ENCODE data around the gene NDOR1. TPM values are rescaled to one million over a fixed set of nuclear protein-coding genes. Genes with fewer than 3 reads are reported as not detected.

NDOR1 gene
- total and polyA plus RNA-seq, 2 experiments from 2014 or later: 8.5 to 12.4 TPM

DNA sequence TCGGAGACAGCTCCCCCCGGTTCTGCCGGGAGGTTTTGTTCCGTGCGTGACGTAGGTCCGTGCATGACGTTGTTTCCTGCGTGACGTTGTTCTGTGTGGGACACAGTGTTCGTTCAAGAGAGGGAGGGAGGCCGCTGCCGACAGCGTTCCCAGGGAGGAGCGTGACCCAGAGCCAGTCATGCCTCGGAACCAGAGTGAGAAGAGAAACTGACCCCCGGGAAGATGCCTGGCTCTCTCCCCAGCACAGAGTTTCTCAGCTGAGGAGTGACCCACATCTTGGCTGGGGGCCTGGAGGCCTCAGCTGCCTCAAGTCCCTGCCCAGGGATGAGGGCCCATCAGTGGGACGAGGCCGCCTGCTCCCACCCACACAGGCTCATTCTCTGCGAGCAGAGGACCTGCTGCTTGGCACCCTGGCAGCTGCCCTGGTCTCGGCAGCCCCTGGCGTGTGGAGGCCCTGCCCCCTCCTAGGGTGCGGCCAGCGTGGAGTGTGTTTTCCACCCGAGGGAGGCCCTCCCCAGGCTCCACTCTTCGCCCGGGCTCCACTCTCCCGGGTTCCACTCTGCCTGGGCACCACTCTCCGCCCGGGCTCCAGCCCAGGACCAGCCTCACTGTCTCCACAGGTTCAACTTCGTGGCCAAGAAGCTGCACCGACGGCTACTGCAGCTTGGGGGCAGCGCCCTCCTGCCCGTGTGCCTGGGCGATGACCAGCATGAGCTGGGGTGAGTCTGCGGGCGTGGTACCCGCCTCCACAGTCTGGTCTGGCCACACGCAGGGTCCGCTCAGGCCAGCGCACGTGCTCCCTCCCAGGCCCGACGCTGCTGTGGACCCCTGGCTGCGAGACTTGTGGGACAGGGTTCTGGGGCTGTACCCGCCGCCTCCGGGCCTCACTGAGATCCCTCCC is 7.9 kb downstream of the NDOR1 start:
- no peaks in the 10 kb centered on the region for H3K36me3 ChIP-seq (ENCODE audit: low read depth)
- 84 to 89% methylated on average over 48 to 49 of the region's 49 CpGs for WGBS, 2 experiments (ENCODE audit: low coverage in 1 of 2, low lambda C conversion rate in 2 of 2, missing lambda C conversion rate in 2 of 2)
- peaks cover 8% of the 10 kb centered on the region; the same call in 1 of the 2 replicates for H3K4me1 ChIP-seq (ENCODE audit: insufficient read depth)
- no peak overlapping the region for H2AFZ ChIP-seq
- peak; percentile 42 for DNase-seq
- no peaks in the 10 kb centered on the region for H4K20me1 ChIP-seq (ENCODE audit: insufficient read depth)
- no peaks in the 10 kb centered on the region for H3F3A ChIP-seq (ENCODE audit: insufficient read depth)
- no peak overlapping the region for H3K4me3 ChIP-seq
- no peak overlapping the region for H3K9ac ChIP-seq
- no peak overlapping the region for H3K4me2 ChIP-seq (ENCODE audit: unreplicated experiment)
- H3K9me2 ChIP-seq (ENCODE audit: insufficient read depth): no peaks in the 10 kb centered on the region
- no peaks in the 10 kb centered on the region for H3K9me3 ChIP-seq (ENCODE audit: low read depth)
- H3K27ac ChIP-seq: no peak overlapping the region
- TF ChIP-seq EZH2 (IDR thresholded peaks at IDR 0.05; ENCODE audit: insufficient read depth, poor library complexity, severe bottlenecking): no peak
- no peak for TF ChIP-seq EZH2phosphoT487 (IDR thresholded peaks at IDR 0.05; ENCODE audit: insufficient read depth, low read depth)
- H3K79me2 ChIP-seq (ENCODE audit: insufficient read depth): no peaks in the 10 kb centered on the region
- in situ Hi-C loops (cut with MboI): loop anchor here (10.0 kb wide), 1 partner anchor 89 kb away; no protein-coding TSS in a partner anchor
- no peaks in the 10 kb centered on the region for H3K27me3 ChIP-seq (replicated peaks; ENCODE audit: insufficient read depth)

GRCh38 chr9:137214620-137215019 is 9.1 kb downstream of the NDOR1 start:
- H3K27me3 ChIP-seq (replicated peaks; ENCODE audit: insufficient read depth): no peaks in the 10 kb centered on the region
- no peaks in the 10 kb centered on the region for H4K20me1 ChIP-seq (ENCODE audit: insufficient read depth)
- 84 to 92% methylated on average over 12 to 19 of the region's 19 CpGs for WGBS, 2 experiments (ENCODE audit: low coverage in 1 of 2, low lambda C conversion rate in 2 of 2, missing lambda C conversion rate in 2 of 2)
- H3K36me3 ChIP-seq (ENCODE audit: low read depth): no peaks in the 10 kb centered on the region
- no peak overlapping the region for H3K9ac ChIP-seq
- no peak overlapping the region for H3K4me2 ChIP-seq (ENCODE audit: unreplicated experiment)
- no peak overlapping the region for H2AFZ ChIP-seq
- no peak overlapping the region for H3K27ac ChIP-seq
- no peaks in the 10 kb centered on the region for H3K9me3 ChIP-seq (ENCODE audit: low read depth)
- TF ChIP-seq EZH2phosphoT487 (IDR thresholded peaks at IDR 0.05; ENCODE audit: insufficient read depth, low read depth) (no peak), EZH2 (IDR thresholded peaks at IDR 0.05; ENCODE audit: insufficient read depth, poor library complexity, severe bottlenecking) (no peak)
- in situ Hi-C loops (cut with MboI): loop anchor here (10.0 kb wide), 1 partner anchor 90 kb away; no protein-coding TSS in a partner anchor
- H3K4me3 ChIP-seq: no peak overlapping the region
- no peak for DNase-seq
- no peaks in the 10 kb centered on the region for H3K79me2 ChIP-seq (ENCODE audit: insufficient read depth)
- H3F3A ChIP-seq (ENCODE audit: insufficient read depth): no peaks in the 10 kb centered on the region
- peaks cover 13% of the 10 kb centered on the region for H3K4me1 ChIP-seq (ENCODE audit: insufficient read depth)
- no peaks in the 10 kb centered on the region for H3K9me2 ChIP-seq (ENCODE audit: insufficient read depth)

DNA sequence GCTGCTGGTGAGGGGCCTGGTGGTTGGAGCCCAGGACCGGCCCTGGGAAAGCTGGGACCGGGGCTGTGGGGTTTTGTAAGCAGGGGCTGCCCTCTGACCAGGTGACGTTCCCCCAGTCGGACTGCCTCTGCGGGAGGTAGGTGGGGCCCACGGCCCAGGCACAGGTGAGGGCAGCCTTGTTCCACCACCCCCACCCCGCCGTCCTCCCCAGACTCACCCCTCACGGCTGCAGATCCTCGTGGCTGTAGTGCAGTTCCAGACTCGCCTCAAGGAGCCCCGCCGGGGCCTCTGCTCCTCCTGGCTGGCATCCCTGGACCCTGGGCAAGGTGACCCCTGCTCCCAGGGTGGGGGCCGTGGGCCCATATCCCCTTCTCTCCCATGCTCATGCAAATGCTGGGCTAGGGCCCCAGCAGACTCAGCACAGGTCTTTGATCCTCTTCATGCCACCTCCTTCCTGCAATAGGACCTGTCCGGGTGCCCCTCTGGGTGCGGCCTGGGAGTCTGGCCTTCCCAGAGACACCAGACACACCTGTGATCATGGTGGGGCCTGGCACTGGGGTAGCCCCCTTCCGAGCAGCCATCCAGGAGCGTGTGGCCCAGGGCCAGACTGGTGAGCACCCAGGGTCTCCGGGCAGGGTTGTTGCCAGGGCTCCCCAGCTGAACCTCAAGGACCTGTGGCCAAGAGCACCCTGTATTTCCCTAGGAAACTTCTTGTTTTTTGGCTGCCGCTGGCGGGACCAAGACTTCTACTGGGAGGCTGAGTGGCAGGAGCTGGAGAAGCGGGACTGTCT is 9.9 kb downstream of the NDOR1 start:
- no peak for DNase-seq
- Histone ChIP-seq H3K27ac (no peak overlapping the region), H4K20me1 (ENCODE audit: insufficient read depth) (no peaks in the 10 kb centered on the region), H3K79me2 (ENCODE audit: insufficient read depth) (no peaks in the 10 kb centered on the region), H3K4me2 (ENCODE audit: unreplicated experiment) (no peak overlapping the region), H3K27me3 (replicated peaks; ENCODE audit: insufficient read depth) (no peaks in the 10 kb centered on the region), H3K4me1 (ENCODE audit: insufficient read depth) (peaks cover 13% of the 10 kb centered on the region), H3K9me3 (ENCODE audit: low read depth) (no peaks in the 10 kb centered on the region), H3K9me2 (ENCODE audit: insufficient read depth) (no peaks in the 10 kb centered on the region), H3F3A (ENCODE audit: insufficient read depth) (no peaks in the 10 kb centered on the region), H3K4me3 (no peak overlapping the region), H2AFZ (no peak overlapping the region), H3K9ac (no peak overlapping the region), H3K36me3 (ENCODE audit: low read depth) (no peaks in the 10 kb centered on the region)
- TF ChIP-seq EZH2 (IDR thresholded peaks at IDR 0.05; ENCODE audit: insufficient read depth, poor library complexity, severe bottlenecking) (no peak), EZH2phosphoT487 (IDR thresholded peaks at IDR 0.05; ENCODE audit: insufficient read depth, low read depth) (no peak)
- WGBS, 2 experiments (ENCODE audit: low coverage in 1 of 2, low lambda C conversion rate in 2 of 2, missing lambda C conversion rate in 2 of 2): 90 to 94% methylated on average over 14 to 22 of the region's 22 CpGs
- in situ Hi-C loops (cut with MboI): loop anchor here (10.0 kb wide), 1 partner anchor 91 kb away; no protein-coding TSS in a partner anchor

GRCh38 chr9:137216188-137216965 is 10.9 kb downstream of the NDOR1 start:
- Histone ChIP-seq H3K79me2 (ENCODE audit: insufficient read depth) (no peaks in the 10 kb centered on the region), H3K9ac (no peak overlapping the region), H3K27ac (no peak overlapping the region), H2AFZ (no peak overlapping the region), H3K9me3 (ENCODE audit: low read depth) (no peaks in the 10 kb centered on the region), H3K4me2 (ENCODE audit: unreplicated experiment) (peak overlapping the region; percentile 65), H3F3A (ENCODE audit: insufficient read depth) (no peaks in the 10 kb centered on the region), H3K4me3 (no peak overlapping the region), H3K36me3 (ENCODE audit: low read depth) (no peaks in the 10 kb centered on the region), H3K9me2 (ENCODE audit: insufficient read depth) (no peaks in the 10 kb centered on the region), H3K4me1 (ENCODE audit: insufficient read depth) (peaks cover 13% of the 10 kb centered on the region), H4K20me1 (ENCODE audit: insufficient read depth) (no peaks in the 10 kb centered on the region), H3K27me3 (replicated peaks; ENCODE audit: insufficient read depth) (no peaks in the 10 kb centered on the region)
- peak; percentile 22 for DNase-seq
- no peak for TF ChIP-seq EZH2phosphoT487 (IDR thresholded peaks at IDR 0.05; ENCODE audit: insufficient read depth, low read depth)
- no peak for TF ChIP-seq EZH2 (IDR thresholded peaks at IDR 0.05; ENCODE audit: insufficient read depth, poor library complexity, severe bottlenecking)
- in situ Hi-C loops (cut with MboI): loop anchor here (10.0 kb wide), 1 partner anchor 92 kb away; no protein-coding TSS in a partner anchor
- 92 to 95% methylated on average over 27 to 28 of the region's 30 CpGs for WGBS, 2 experiments (ENCODE audit: low coverage in 1 of 2, low lambda C conversion rate in 2 of 2, missing lambda C conversion rate in 2 of 2)

All from GM23248 (cell line).